Stimulated activated CD4-positive, alpha-beta T cell treated with anti-CD3 and anti-CD28 coated beads, Interleukin-1b, Interleukin-23, amount 100 ng/mL, for 1 hour (primary cell): Measurements from ENCODE around the gene MYO1H.

ENCODE experiments used
- DNase-seq, 2 donors: peaks; one replicate each; pipeline ENCODE4 v3.0.0-alpha.2; 2020; ENCODE audit warnings: low read depth in 2 of 2

The MYO1H gene

GRCh38 chr12:109449845-109450532 lies 102.3 kb downstream of the MYO1H start:
- no peak for DNase-seq

- DNase-seq = no peak
Observed at GRCh38 chr12:109450980-109451379, 103.3 kb downstream of the MYO1H start.

DNA sequence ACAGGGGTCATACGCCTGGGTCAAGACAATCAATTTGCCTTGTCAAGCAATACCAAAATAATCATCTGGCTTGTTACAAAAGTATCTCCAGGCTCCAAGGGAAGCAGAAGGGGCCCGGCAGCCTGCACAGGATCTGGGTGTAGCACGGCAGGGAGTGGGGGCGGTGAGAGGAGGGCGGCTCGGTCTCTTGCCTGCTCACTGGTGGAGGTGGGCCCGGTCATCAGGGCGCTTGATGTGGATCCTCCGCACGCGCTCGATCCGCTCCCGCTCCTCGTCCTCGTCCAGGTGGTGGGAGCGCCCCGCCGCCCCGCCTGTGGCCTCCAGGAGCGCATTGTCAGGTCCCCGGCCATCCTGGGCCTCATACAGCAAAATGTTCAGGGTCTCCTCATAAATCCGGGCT lies 103.7 kb downstream of the MYO1H start:
- no peak for DNase-seq

GRCh38 chr12:109452489-109452888 lies 104.8 kb downstream of the MYO1H start:
- no peak for DNase-seq

GRCh38 chr12:109455706-109456105 lies 108.0 kb downstream of the MYO1H start:
- DNase-seq = no peak

GRCh38 chr12:109458086-109458485 lies 110.4 kb downstream of the MYO1H start:
- no peak for DNase-seq

DNA sequence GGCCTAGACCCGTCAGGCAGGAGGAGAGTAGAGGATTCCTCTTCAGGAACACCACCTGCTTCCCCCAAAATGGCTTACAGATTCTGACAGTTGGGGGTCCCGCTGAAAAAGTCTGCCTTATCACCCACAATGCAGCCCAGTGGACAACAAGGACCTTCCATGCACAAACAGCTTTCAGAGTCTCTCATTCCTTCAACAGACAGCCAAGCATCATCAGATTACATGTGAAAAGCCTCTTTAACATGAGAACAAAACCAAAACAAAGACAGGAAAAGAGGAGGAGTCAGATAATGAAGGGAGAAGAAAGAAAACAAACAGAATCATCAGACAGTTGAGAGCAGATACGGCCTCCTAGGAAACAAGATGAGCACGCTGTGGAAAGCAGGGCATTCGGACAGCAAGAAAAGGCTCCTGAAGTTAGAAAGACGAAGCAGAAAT lies 111.1 kb downstream of the MYO1H start:
- no peak for DNase-seq

DNA sequence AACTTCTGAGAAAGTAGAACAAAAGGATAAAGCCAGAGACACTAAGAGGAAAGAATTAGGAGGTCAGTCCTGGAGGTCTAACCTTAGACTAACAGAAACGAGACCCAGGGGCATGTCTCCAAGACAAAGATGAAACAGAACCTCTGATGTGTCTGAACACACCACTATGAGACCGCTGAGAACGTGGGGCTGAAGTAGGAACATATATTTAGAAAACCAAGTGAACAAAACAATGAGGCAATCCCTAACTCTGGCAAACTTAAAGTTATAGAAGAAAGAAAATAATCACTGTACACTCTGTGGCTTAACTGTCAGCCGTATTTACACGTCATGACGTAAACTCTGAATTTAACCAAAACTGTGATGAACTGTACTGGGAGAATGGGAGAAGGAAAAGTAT lies 111.5 kb downstream of the MYO1H start:
- no peak for DNase-seq

DNA sequence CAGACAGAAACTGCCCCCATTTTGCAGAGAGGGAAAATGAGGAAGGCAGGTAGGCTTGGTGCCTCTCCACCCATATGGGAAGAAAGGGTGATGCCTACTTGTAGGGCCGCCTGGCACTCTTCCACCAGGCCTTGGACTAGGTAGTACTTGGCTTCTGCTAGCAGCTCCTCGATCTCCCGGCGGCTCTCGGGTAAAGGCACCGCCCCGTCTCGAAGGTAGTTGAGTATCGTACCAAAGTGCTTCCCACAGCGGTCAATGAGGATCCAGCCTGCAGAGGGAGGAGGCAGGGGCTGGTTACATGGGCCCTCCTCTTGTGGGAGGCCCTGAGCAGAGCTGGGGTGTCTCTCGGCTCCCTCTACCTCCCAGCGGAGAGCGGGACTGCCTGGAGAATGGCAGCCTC lies 112.8 kb downstream of the MYO1H start:
- DNase-seq = no peak

DNA sequence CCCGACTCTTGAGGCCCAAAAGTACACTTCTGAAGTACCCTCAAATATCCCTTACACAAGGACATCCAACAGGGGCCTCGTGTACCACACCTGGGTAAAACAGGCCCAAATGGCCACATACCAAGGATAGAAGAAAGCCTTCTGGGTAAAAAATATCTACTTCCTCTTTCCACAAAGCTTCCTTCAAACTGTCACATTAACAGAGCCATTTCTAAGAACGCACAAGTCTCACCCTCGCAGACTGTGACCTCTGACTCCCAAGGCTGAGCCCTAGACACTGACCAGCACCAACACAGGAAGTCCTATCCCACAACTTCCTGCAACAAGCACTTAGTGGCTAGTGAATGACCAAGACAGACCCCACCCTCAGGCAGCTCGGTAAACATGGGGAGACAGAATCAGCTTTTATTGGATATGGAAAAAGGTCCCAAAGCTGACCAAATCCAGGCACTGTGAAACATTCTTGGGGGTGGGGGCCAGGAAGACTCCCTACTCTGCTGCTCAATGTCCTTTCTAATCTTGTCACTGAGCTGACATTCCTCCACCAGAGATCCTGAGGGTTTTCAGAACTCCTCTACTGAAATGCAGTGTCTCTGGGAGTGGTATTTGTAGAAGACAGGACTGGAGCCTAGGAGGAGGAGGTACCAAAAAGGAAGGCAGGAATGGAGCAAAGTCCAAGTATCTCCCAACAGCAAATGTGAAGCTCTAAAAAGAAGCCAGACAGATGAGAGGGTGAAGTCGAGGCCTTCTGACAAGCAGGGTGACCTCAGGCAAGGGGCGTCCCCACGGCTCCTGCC lies 113.5 kb downstream of the MYO1H start:
- DNase-seq = no peak

- DNase-seq = no peak
Observed at GRCh38 chr12:109461846-109462756, 114.4 kb downstream of the MYO1H start.

DNA sequence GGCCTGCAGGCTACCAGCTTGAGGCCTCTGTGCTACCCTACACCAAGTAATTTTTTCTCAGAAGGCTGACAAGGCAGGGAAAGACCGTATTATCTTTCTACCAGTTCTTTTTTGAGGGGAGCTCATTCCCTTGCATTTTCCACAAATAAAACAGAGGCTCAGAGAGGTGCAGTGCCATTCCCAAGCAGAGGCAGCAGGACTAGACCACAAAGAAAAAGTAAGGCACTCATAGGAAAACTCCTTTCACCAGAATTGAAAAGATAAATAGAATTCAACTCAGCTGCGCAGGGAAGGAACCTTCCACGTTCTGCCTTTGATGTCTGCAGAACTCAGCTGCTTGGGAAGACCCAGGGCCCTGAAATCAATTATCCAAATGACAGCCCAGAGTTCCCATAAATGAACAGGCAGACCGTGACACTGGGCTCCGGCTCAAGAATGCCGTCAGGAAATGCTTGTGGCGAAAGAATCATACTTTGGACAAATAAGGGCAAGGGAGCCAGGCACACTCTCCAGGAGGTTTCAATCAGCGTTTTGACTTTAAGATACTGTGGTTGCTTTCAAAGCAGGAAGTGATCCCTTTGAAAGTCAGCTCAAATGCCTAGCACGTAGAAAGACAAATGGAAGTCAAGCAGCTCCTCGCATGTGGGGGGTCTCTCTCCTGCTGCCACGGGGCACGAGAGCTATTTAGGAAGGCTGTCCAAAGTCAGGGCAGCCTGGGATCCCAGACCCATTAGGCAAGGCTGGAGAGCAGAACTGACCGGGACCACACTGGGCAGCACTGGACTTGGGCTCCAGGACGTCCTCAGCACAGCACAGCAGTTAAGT lies 115.4 kb downstream of the MYO1H start:
- DNase-seq = no peak

GRCh38 chr12:109463756-109464155 lies 116.1 kb downstream of the MYO1H start:
- no peak for DNase-seq

DNA sequence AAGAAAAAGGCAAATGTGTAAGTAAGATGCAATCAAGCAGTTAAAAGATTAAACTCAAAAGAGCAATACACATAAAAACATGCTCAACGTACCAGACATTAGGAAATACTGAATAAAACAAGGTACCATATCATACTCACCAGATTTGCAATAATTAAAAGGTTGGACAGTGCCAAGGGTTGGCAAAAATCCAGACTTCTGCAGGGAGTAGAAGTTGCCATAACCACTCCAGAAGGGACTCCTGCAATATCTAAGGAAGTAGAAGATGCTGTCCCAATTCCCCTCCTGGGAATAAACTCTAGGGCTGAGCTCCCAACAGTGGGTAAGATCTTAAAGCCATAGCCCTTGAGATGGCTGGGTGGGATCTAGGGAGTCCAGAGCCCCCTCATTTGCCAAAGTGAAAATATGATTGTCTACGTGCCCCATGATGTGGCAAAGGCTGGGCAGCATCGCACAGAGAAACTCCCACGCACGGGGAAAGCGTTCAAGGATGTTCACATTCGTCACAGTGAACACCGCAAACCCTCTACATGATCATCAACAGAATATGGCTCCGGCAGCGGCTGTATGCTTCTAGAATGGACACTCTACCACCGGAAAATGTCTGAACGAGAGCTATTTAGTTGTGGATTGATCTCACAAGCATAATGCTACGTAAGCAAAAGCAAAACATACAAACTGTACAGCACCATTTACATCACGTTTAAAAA lies 117.1 kb downstream of the MYO1H start:
- no peak for DNase-seq

DNA sequence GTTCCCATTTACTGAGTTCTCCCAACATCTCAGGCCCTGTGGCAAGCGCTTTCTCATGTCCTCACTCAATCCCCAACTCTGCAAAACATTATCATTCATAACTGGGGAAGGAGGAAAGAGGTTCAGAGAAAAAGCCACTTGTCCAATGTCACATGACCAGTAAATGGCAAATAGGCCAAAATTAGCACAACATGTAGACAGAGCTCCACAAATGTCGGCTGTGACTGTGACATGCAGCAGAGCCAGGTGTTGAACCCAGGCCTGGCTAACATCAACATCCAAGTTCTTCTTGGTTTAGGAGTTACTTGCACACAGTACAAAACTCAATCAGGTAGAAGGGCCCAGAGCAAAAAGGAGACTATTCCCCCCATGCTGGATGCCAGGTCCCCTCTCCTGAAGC lies 118.6 kb downstream of the MYO1H start:
- no peak for DNase-seq

DNA sequence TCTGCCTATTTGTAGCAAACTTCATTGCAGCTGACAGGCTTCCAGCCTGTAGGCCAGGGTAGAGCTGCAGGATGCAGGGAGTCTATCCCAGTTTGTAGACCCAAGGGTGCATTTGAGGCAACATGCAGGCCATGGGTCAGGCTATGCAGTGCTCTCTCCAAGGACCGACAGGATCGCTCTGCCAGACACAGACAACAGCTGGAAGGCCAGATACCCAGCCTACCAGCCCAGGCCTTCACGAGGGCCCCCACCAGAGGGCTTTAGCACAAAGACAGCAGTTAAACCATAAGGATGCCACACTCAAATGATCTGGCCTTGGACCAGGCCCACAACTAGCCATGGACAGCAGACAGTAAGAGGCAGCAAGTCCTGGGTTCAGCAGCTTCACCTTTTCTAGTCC lies 119.1 kb downstream of the MYO1H start:
- no peak for DNase-seq

DNA sequence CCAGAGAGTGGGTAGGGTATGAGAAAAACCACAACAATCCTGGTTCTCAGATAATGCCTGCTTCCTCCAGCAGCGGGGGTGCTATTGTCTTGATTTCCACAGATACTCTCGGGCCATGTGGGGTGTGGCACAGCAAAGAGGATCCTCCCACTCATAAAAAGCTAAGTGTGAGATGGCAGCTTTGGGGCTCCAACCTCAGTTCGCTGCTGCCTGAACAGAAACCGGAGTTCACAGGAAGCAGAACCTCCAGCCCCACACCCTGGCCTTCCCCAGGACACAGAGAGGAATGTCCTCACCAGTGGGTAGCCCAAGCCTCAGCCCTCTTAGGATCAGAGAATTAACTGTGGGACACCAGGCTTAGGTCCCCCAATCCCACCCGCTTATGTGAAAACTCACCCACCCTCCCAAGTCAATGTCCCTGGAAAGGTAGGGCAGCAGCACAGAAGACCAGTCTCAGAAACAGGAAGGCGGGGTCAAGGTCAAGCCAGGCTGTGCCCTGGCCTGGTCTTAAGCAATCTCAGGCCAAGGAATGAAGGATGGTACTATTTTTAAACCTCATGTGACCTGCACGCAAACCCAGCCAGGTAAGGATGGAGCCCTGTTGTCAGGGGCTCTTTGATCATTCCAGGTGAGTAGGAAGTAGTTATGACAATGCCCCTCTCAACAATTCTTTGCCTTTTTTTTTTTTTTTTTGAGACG lies 120.4 kb downstream of the MYO1H start:
- DNase-seq = no peak

DNA sequence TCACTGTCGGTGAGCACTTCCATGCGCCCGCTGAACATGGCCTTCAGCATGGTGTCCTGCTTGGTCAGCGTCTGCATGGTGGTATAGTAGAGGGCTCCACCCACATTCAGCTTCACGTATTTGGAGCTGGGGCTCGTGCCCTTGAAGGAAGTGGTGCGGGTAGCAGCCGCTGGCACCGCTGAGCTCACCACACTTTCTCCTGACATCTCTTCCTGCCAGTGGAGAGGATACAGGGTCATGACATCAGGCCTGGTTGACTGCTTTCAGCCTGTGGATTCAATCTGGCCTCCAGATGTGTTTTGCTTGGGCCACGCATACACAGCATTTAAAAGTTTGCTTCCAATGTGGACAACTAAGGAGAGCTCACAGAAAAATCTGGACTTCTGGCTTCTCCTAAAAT lies 121.8 kb downstream of the MYO1H start:
- no peak for DNase-seq

DNA sequence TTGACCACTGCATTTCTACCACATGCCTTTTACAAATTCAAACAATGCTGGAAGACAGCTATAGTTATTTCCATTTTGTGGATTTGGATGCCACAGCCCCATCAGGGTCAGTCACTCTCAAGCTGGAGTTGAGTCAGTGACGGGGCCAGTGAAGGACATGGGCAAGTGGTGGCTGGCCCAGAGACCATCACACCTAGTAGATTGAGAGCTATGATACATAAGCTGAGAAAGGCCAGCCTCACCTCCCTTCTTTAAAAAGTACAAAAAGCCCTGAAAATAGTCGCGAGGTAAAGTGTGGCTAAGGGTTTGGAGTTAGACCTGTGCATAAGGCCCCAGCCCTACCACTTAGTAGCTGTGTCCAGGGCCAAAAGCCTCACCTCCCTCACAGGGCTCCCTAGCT lies 125.3 kb downstream of the MYO1H start:
- DNase-seq = no peak
